WTC11 (cell line): Measurements from ENCODE around the gene IPO13. TPM values are rescaled to one million over a fixed set of nuclear protein-coding genes. Genes with fewer than 3 reads are reported as not detected.

ENCODE experiments used
- ATAC-seq: fragments of 200-7000 bp; cut with Tn5 transposase; 2 replicates; pipeline ENCODE4 v1.10.0; 2021; ENCODE audit warnings: mild to moderate bottlenecking, moderate library complexity
- CTCF ChIA-PET: fragments of 300-600 bp; sonication (Branson Sonifier 250); formaldehyde crosslinking; loops from one replicate; lab custom pipeline; 2021; ENCODE audit warnings: antibody characterized with exemption; lab: Charles Lee
- POLR2A ChIA-PET: fragments of 350-600 bp; sonication (Branson Sonifier 250); formaldehyde crosslinking; loops from one replicate; lab custom pipeline; 2021; ENCODE audit warnings: antibody characterized with exemption; lab: Charles Lee
- DNase-seq: peaks from one replicate; pipeline ENCODE4 v3.0.0; 2021; ENCODE audit warnings: low spot score
- H3K27ac Mint-ChIP-seq: 2 replicates; pipeline ENCODE4 v1.8.0; 2021; ENCODE audit warnings: mixed read lengths
- H3K27me3 Mint-ChIP-seq: 2 replicates; pipeline ENCODE4 v1.8.0; 2021; ENCODE audit warnings: low read depth, mild to moderate bottlenecking, moderate library complexity, mixed read lengths
- H3K36me3 Mint-ChIP-seq: 2 replicates; pipeline ENCODE4 v1.8.0; 2021; ENCODE audit warnings: mixed read lengths
- H3K4me1 Mint-ChIP-seq: 2 replicates; pipeline ENCODE4 v1.8.0; 2022; ENCODE audit warnings: mixed read lengths
- H3K4me3 Mint-ChIP-seq: 2 replicates; pipeline ENCODE4 v1.8.0; 2021; ENCODE audit warnings: mild to moderate bottlenecking, moderate library complexity, mixed read lengths
- H3K9me3 Mint-ChIP-seq: 2 replicates; pipeline ENCODE4 v1.8.0; 2021; ENCODE audit warnings: mixed read lengths
- E2F1 ChIP-seq: sonication (generic); formaldehyde crosslinking; IDR thresholded peaks from 2 replicates; pipeline ENCODE4 v1.8.0; 2022; ENCODE audit warnings: mild to moderate bottlenecking, missing genetic modification reagents
- EMX1 ChIP-seq: fragments of 250-450 bp; sonication (Bioruptor Pico); IDR thresholded peaks from 2 replicates; pipeline ENCODE4 v1.8.0; 2021; ENCODE audit warnings: mild to moderate bottlenecking
- ESRRA ChIP-seq: sonication (generic); formaldehyde crosslinking; IDR thresholded peaks from 2 replicates; pipeline ENCODE4 v1.8.1; 2022; ENCODE audit warnings: mild to moderate bottlenecking, missing genetic modification reagents, borderline replicate concordance
- JAZF1 ChIP-seq: fragments of 250-450 bp; sonication (Bioruptor Pico); IDR thresholded peaks from 2 replicates; pipeline ENCODE4 v1.9.0; 2021; ENCODE audit warnings: moderate library complexity, mild to moderate bottlenecking, inconsistent platforms
- JUN ChIP-seq: sonication (generic); formaldehyde crosslinking; IDR thresholded peaks from 2 replicates; pipeline ENCODE4 v1.8.0; 2023; ENCODE audit warnings: mild to moderate bottlenecking, missing genetic modification reagents
- OVOL2 ChIP-seq: fragments of 250-450 bp; sonication (Bioruptor Pico); IDR thresholded peaks from 2 replicates; pipeline ENCODE4 v1.9.0; 2021; ENCODE audit warnings: mild to moderate bottlenecking, borderline replicate concordance
- TP53 ChIP-seq: sonication (generic); formaldehyde crosslinking; IDR thresholded peaks from 2 replicates; pipeline ENCODE4 v1.8.1; 2023; ENCODE audit warnings: mild to moderate bottlenecking, missing genetic modification reagents
- total RNA-seq: library from RNA; stranded (reverse); gene quantifications from 3 replicates; pipeline ENCODE4 v1.2.3, GENCODE V29; 2021
- TF ChIP-seq, protein P1 (sequence below): sonication (generic); formaldehyde crosslinking; IDR thresholded peaks from 2 replicates; pipeline ENCODE4 v1.8.0; 2023; ENCODE audit warnings: missing genetic modification reagents
- TF ChIP-seq, protein P2 (sequence below): fragments of 250-450 bp; sonication (Bioruptor Pico); IDR thresholded peaks from 2 replicates; pipeline ENCODE4 v1.9.0; 2021; ENCODE audit warnings: mild to moderate bottlenecking
- TF ChIP-seq, protein P3 (sequence below): fragments of 250-450 bp; sonication (Bioruptor Pico); conservative IDR thresholded peaks from 2 replicates; pipeline ENCODE4 v1.9.0; 2021; ENCODE audit warnings: mild to moderate bottlenecking
- TF ChIP-seq, protein P4 (sequence below): sonication (generic); formaldehyde crosslinking; IDR thresholded peaks from 2 replicates; pipeline ENCODE4 v1.8.0; 2022; ENCODE audit warnings: mild to moderate bottlenecking, missing genetic modification reagents
- TF ChIP-seq, protein P5 (sequence below): sonication (generic); formaldehyde crosslinking; IDR thresholded peaks from 2 replicates; pipeline ENCODE4 v1.8.1; 2022; ENCODE audit warnings: mild to moderate bottlenecking, moderate library complexity, missing genetic modification reagents
- TF ChIP-seq, protein P6 (sequence below): sonication (generic); formaldehyde crosslinking; IDR thresholded peaks from 2 replicates; pipeline ENCODE4 v1.8.1; 2023; ENCODE audit warnings: mild to moderate bottlenecking, missing genetic modification reagents, borderline replicate concordance
- TF ChIP-seq, protein P7 (sequence below): sonication (generic); formaldehyde crosslinking; IDR thresholded peaks from 2 replicates; pipeline ENCODE4 v1.8.1; 2023; ENCODE audit warnings: mild to moderate bottlenecking, missing genetic modification reagents

The IPO13 gene
- total RNA-seq, 1 experiment from 2014 or later: 24.2 TPM

DNA sequence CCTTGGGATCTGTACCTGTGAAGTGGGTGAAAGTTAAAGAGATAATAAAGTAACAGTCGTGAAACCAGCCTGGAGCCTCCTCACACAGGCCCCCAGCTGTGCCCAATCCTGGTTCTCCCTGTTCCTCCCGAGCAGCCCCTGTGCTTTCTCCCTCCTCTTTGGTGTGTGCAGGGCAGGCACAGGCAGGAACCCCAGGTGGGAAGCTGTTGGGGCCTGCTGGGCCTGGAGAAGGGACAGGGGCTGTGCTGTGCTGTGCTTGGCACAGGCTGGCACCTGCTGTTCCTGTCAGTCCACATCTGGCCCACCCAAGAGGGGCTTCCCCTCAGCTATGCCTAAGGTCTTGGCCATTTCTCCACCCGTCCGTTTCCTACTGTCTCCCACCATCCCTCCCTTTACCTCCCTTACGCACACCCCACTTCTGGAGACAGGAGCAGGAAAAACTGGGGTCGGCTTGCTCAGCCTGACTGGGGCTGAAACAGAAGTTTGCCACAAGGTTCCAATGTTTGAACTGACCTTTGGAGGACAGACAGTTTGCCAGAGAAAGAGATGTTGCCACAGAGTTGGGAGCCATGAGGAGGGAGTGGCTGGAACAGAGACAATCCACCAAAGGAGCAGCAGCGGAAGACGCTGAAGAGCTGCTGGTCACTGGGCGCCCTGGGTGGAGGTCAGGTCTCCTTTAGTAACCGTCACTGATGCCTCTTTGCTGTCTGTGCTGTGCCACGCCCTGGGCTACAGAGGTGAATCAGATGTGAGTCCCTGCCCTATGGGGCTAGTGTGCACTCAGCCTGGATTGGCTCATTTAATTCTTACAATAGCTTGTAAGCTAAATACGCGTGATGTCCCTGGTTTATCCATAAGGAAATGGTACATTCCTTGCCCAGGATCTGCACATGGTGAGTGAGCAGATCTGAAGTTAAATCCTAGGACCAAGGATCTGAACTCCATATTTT is 31.9 kb upstream of the IPO13 start (continued):
- TF ChIP-seq, protein P1, sequence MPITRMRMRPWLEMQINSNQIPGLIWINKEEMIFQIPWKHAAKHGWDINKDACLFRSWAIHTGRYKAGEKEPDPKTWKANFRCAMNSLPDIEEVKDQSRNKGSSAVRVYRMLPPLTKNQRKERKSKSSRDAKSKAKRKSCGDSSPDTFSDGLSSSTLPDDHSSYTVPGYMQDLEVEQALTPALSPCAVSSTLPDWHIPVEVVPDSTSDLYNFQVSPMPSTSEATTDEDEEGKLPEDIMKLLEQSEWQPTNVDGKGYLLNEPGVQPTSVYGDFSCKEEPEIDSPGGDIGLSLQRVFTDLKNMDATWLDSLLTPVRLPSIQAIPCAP (CRISPR knock-in tag): no peak
- TF ChIP-seq, protein P2, sequence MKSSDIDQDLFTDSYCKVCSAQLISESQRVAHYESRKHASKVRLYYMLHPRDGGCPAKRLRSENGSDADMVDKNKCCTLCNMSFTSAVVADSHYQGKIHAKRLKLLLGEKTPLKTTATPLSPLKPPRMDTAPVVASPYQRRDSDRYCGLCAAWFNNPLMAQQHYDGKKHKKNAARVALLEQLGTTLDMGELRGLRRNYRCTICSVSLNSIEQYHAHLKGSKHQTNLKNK (CRISPR knock-in tag): no peak
- TF ChIP-seq JUN (CRISPR knock-in tag) (no peak), JAZF1 (CRISPR knock-in tag) (no peak)

- H3K4me1 Mint-ChIP-seq: peaks cover 1% of the 10 kb centered on the region
- peak overlapping the region; percentile 28; the same call in 1 of the 2 replicates for H3K27ac Mint-ChIP-seq
- DNase-seq (no peak), ATAC-seq (peak; percentile 56)
- H3K27me3 Mint-ChIP-seq: no peaks in the 10 kb centered on the region; the same call in 1 of the 2 replicates
- no peaks in the 10 kb centered on the region for H3K9me3 Mint-ChIP-seq
- no peak overlapping the region for H3K4me3 Mint-ChIP-seq
- ChIA-PET CTCF (interaction anchor here (0.6 to 9.0 kb wide), 6 partner anchors 10 to 206 kb away, joined by 3 to 99 read pairs (median 11); partner anchors contain the start of gene ARTN), POLR2A (no interaction called here)
- TF ChIP-seq EMX1 (CRISPR knock-in tag) (no peak), TP53 (no peak), ESRRA (no peak)
- TF ChIP-seq, protein P3, sequence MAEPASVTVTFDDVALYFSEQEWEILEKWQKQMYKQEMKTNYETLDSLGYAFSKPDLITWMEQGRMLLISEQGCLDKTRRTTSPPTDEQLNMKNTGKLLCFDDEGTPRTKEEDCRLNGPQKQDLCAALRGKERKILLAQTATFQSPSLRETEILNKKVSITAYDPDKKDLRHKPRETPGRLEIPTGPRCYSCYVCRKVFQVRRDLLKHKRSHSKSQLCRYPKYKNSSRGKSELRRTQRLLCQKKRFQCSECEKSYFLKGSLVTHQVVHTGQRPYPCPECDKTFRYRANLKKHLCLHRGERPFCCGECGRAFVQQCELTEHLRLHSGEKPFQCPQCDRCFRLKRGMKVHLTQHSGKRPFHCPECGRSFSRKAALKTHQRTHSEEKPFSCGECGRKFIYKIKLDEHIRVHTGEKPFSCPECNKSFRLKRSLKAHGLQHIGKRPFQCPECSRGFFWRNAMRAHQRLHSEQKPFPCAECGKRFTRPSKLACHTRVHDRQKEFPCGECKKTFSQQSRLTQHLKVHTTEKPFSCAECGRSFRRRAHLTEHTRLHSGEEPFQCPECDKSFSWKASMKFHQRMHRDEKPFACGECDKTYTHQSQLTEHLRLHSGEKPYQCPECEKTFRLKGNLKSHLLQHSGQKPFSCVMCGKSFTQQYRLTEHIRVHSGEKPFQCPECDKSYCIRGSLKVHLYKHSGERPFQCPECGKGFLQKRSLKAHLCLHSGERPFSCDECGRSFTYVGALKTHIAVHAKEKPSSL (CRISPR knock-in tag): no peak
- TF ChIP-seq, protein P2 (CRISPR knock-in tag): no peak
- H3K36me3 Mint-ChIP-seq: no peaks in the 10 kb centered on the region
These were observed 26.8 kb upstream of the IPO13 start for GRCh38 chr1:43919906-43920305.

DNA sequence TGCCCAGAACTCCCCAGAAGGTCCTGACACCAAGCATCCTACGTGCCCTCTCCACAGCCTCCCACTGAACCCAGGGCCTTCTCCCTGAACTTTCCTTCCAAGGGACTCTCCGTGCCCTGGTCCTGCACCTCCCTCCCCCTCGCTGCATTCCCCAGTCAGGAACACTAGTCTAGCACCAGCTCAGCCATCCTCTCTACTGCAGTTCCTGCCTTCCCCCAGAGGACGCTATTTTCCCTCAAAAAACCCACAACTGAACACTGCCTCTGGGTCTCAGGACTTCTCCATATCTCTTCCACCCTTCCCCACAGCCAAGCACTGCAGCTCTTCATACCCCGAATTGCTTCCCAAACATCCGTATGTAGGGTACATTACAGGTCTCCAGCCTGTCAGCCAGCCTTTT is 25.7 kb upstream of the IPO13 start:
- no peaks in the 10 kb centered on the region; the same call in 1 of the 2 replicates for H3K27me3 Mint-ChIP-seq
- POLR2A ChIA-PET: no interaction called here
- CTCF ChIA-PET: interaction anchor here (0.6 to 9.0 kb wide), 6 partner anchors 9 to 158 kb away, joined by 3 to 99 read pairs (median 11); partner anchors contain the start of gene ARTN
- no peak overlapping the region for H3K4me3 Mint-ChIP-seq
- ATAC-seq: peak; percentile 69
- no peak overlapping the region for H3K27ac Mint-ChIP-seq
- no peaks in the 10 kb centered on the region for H3K36me3 Mint-ChIP-seq
- no peaks in the 10 kb centered on the region for H3K9me3 Mint-ChIP-seq
- H3K4me1 Mint-ChIP-seq: no peaks in the 10 kb centered on the region
- no peak for DNase-seq
- TF ChIP-seq, protein P4, sequence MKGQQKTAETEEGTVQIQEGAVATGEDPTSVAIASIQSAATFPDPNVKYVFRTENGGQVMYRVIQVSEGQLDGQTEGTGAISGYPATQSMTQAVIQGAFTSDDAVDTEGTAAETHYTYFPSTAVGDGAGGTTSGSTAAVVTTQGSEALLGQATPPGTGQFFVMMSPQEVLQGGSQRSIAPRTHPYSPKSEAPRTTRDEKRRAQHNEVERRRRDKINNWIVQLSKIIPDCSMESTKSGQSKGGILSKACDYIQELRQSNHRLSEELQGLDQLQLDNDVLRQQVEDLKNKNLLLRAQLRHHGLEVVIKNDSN (CRISPR knock-in tag): no peak
- no peak for TF ChIP-seq OVOL2
- TF ChIP-seq, protein P5, sequence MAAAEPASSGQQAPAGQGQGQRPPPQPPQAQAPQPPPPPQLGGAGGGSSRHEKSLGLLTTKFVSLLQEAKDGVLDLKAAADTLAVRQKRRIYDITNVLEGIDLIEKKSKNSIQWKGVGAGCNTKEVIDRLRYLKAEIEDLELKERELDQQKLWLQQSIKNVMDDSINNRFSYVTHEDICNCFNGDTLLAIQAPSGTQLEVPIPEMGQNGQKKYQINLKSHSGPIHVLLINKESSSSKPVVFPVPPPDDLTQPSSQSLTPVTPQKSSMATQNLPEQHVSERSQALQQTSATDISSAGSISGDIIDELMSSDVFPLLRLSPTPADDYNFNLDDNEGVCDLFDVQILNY (CRISPR knock-in tag): no peak
- no peak for TF ChIP-seq E2F1 (CRISPR knock-in tag)
- TF ChIP-seq, protein P6, sequence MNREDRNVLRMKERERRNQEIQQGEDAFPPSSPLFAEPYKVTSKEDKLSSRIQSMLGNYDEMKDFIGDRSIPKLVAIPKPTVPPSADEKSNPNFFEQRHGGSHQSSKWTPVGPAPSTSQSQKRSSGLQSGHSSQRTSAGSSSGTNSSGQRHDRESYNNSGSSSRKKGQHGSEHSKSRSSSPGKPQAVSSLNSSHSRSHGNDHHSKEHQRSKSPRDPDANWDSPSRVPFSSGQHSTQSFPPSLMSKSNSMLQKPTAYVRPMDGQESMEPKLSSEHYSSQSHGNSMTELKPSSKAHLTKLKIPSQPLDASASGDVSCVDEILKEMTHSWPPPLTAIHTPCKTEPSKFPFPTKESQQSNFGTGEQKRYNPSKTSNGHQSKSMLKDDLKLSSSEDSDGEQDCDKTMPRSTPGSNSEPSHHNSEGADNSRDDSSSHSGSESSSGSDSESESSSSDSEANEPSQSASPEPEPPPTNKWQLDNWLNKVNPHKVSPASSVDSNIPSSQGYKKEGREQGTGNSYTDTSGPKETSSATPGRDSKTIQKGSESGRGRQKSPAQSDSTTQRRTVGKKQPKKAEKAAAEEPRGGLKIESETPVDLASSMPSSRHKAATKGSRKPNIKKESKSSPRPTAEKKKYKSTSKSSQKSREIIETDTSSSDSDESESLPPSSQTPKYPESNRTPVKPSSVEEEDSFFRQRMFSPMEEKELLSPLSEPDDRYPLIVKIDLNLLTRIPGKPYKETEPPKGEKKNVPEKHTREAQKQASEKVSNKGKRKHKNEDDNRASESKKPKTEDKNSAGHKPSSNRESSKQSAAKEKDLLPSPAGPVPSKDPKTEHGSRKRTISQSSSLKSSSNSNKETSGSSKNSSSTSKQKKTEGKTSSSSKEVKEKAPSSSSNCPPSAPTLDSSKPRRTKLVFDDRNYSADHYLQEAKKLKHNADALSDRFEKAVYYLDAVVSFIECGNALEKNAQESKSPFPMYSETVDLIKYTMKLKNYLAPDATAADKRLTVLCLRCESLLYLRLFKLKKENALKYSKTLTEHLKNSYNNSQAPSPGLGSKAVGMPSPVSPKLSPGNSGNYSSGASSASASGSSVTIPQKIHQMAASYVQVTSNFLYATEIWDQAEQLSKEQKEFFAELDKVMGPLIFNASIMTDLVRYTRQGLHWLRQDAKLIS (CRISPR knock-in tag): no peak
- TF ChIP-seq, protein P7, sequence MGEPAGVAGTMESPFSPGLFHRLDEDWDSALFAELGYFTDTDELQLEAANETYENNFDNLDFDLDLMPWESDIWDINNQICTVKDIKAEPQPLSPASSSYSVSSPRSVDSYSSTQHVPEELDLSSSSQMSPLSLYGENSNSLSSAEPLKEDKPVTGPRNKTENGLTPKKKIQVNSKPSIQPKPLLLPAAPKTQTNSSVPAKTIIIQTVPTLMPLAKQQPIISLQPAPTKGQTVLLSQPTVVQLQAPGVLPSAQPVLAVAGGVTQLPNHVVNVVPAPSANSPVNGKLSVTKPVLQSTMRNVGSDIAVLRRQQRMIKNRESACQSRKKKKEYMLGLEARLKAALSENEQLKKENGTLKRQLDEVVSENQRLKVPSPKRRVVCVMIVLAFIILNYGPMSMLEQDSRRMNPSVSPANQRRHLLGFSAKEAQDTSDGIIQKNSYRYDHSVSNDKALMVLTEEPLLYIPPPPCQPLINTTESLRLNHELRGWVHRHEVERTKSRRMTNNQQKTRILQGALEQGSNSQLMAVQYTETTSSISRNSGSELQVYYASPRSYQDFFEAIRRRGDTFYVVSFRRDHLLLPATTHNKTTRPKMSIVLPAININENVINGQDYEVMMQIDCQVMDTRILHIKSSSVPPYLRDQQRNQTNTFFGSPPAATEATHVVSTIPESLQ: no peak
